ENCODE data around the gene ITPR2. TPM values are rescaled to one million over a fixed set of nuclear protein-coding genes. Genes with fewer than 3 reads are reported as not detected.
A peak's percentile ranks its signal among the peaks of the same experiment; 100 is the strongest.

The ITPR2 gene
- total RNA-seq, 4 donors from 2014 or later, result 42.8 to 62.5 (median 52.1) TPM

- no peak for DNase-seq (ENCODE audit: low spot score in 2 of 2)
- intact Hi-C loops (cut with DNase I; ENCODE audit: low total_unique reads), result no loop called here
- H3K4me3 ChIP-seq (ENCODE audit: low read depth, poor library complexity, severe bottlenecking), result no peak overlapping the region
- TF ChIP-seq POLR2A (IDR thresholded peaks at IDR 0.05) (no peak), CTCF (IDR thresholded peaks at IDR 0.05) (no peak)
- WGBS, 2 donors, result 57 to 60% methylated on average over 1 of the region's 1 CpG
These were observed 332.9 kb downstream of the ITPR2 start for GRCh38 chr12:26499979-26500640.

- no peak overlapping the region for H3K4me3 ChIP-seq (ENCODE audit: low read depth, poor library complexity, severe bottlenecking)
- no peak for TF ChIP-seq CTCF (IDR thresholded peaks at IDR 0.05)
- TF ChIP-seq POLR2A (IDR thresholded peaks at IDR 0.05), result no peak
- 49 to 61% methylated on average over 1 of the region's 1 CpG for WGBS, 2 donors
- peak in 1 of 2 donors; percentile 41 for DNase-seq (ENCODE audit: low spot score in 2 of 2)
- intact Hi-C loops (cut with DNase I; ENCODE audit: low total_unique reads), result no loop called here
These were observed 336.8 kb downstream of the ITPR2 start for GRCh38 chr12:26496170-26496569.

- no peak for DNase-seq (ENCODE audit: low spot score in 2 of 2)
- 45 to 50% methylated on average over 3 of the region's 3 CpGs for WGBS, 2 donors
- intact Hi-C loops (cut with DNase I; ENCODE audit: low total_unique reads), result no loop called here
- TF ChIP-seq CTCF (IDR thresholded peaks at IDR 0.05), result no peak
- no peak for TF ChIP-seq POLR2A (IDR thresholded peaks at IDR 0.05)
- no peak overlapping the region for H3K4me3 ChIP-seq (ENCODE audit: low read depth, poor library complexity, severe bottlenecking)
These were observed 339.3 kb downstream of the ITPR2 start for GRCh38 chr12:26493656-26494055.

- no peak overlapping the region for H3K4me3 ChIP-seq (ENCODE audit: low read depth, poor library complexity, severe bottlenecking)
- TF ChIP-seq CTCF (IDR thresholded peaks at IDR 0.05) (no peak), POLR2A (IDR thresholded peaks at IDR 0.05) (no peak)
- intact Hi-C loops (cut with DNase I; ENCODE audit: low total_unique reads), result no loop called here
- WGBS, 2 donors, result 93 to 100% methylated on average over 1 of the region's 1 CpG
- DNase-seq (ENCODE audit: low spot score in 2 of 2), result no peak
These were observed 340.6 kb downstream of the ITPR2 start for GRCh38 chr12:26492406-26492805.

GRCh38 chr12:26489908-26490307, 343.1 kb downstream of the ITPR2 start:
- 94 to 100% methylated on average over 2 of the region's 2 CpGs for WGBS, 2 donors
- no peak for DNase-seq (ENCODE audit: low spot score in 2 of 2)
- TF ChIP-seq CTCF (IDR thresholded peaks at IDR 0.05) (no peak), POLR2A (IDR thresholded peaks at IDR 0.05) (no peak)
- intact Hi-C loops (cut with DNase I; ENCODE audit: low total_unique reads), result no loop called here
- H3K4me3 ChIP-seq (ENCODE audit: low read depth, poor library complexity, severe bottlenecking), result no peak overlapping the region

GRCh38 chr12:26488351-26488750, 344.6 kb downstream of the ITPR2 start:
- H3K4me3 ChIP-seq (ENCODE audit: low read depth, poor library complexity, severe bottlenecking), result no peak overlapping the region
- TF ChIP-seq POLR2A (IDR thresholded peaks at IDR 0.05) (no peak), CTCF (IDR thresholded peaks at IDR 0.05) (no peak)
- 94 to 100% methylated on average over 1 of the region's 1 CpG for whole genome bisulfite sequencing, 2 donors
- no peak for DNase-seq (ENCODE audit: low spot score in 2 of 2)
- intact Hi-C loops (cut with DNase I; ENCODE audit: low total_unique reads), result no loop called here

Data from lower leg skin (tissue), 4 donors.